Fibroblast of villous mesenchyme (primary cell): ENCODE results near the gene SHLD2. TPM values are rescaled to one million over a fixed set of nuclear protein-coding genes. Genes with fewer than 3 reads are reported as not detected.
"Not testable (repeated sequence)": the region's sequence is repeated elsewhere in the genome, so short reads cannot be mapped to it uniquely, and the experiment has no call there.

ENCODE experiments used
- DNase-seq: peaks from one replicate; pipeline ENCODE4 v3.0.0-alpha.2; 2010; ENCODE audit warnings: low read depth
- H3K4me3 ChIP-seq: 2 replicates; pipeline ENCODE4 v1.5.1; 2011; ENCODE audit warnings: low read depth, mild to moderate bottlenecking, low read length
- CTCF ChIP-seq: IDR thresholded peaks from 2 replicates; pipeline ENCODE4 v1.5.1; 2012; ENCODE audit warnings: low read depth, mild to moderate bottlenecking, low read length; ENCODE audit not compliant: insufficient read depth
- total RNA-seq: library from RNA; depleted of rRNA; stranded (reverse); fragments of >200 nt; gene quantifications from 2 replicates; pipeline ENCODE4 v1.2.3, GENCODE V29; 2012

The SHLD2 gene
- total RNA-seq, 1 donor, result 40.6 TPM

DNA sequence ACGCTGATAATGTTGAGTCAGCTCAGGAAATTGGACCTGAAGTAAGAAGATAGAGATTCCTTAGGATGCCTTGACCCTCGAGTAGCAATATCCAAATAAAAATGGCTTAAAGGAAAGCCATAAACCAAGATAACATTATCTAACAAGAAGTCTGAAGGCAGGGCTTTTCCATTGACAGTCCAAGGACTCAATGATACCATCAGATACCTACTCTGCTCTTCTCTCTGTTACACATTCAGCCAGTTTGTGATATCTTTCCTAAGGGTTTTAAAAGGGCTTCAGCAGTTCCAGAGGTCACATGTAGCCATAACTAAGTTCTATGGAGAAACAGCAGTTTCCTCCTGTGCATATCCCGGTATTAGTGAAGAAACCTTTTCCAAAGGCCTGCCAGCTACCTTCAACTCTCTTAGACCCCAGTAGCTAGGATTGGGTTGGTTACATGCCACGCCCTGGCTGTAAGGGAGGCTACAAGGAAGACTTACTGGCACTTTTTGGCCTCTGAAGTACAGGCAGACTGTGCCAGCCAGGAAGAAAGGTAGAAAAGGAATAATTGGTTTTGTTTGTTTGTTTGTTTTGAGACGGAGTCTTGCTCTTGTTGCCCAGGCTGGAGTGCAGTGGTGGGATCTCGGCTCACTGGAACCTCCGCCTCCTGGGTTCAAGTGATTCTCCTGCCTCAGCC is 10.6 kb downstream of the SHLD2 start:
- H3K4me3 ChIP-seq, result no peak overlapping the region
- TF ChIP-seq CTCF, result no peak
- DNase-seq, result no peak

DNA sequence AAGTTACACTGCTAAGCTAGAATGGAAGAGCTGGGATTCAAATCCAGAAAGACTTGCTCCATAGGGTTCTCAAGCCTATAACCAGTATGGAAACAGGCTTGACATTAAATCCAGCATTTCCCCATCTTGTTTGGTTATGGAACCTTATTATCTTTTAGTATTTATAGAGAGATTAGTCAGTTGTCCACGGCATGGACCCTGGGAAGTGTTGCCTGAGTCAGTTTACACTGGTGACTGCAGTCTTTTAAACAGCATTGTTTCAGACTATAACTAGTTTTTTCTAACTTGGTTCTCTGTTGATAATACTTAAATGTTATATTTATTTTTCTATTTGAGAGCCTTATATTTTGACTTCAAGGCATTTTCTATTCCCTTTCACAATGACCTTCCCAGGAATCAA is 23.1 kb downstream of the SHLD2 start:
- DNase-seq, result peak; percentile 41
- H3K4me3 ChIP-seq, result not testable (repeated sequence)

DNA sequence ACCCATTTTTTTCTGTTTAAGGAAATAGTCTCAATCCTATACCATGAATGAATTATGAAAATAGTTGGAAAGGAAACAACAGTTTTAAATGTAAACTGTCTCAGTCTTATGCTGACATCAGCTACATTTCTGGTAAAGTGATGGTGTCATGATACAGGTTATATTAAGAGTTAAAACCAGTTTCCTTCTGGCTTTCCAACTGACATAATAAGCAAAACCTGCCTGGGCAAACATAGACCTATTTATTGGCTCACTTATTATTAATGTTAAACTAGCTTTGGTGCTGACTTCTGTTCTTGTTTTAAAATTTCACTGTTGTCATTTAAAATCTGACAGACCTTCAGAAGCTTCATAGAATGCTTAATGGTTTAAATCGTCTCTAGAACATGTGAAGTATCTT is 24.0 kb downstream of the SHLD2 start:
- H3K4me3 ChIP-seq, DNase-seq: not testable (repeated sequence)

GRCh38 chr10:87123351-87123750 is 28.3 kb downstream of the SHLD2 start:
- H3K4me3 ChIP-seq, DNase-seq: not testable (repeated sequence)

GRCh38 chr10:87127048-87127447 is 32.0 kb downstream of the SHLD2 start:
- DNase-seq, H3K4me3 ChIP-seq: not testable (repeated sequence)

DNA sequence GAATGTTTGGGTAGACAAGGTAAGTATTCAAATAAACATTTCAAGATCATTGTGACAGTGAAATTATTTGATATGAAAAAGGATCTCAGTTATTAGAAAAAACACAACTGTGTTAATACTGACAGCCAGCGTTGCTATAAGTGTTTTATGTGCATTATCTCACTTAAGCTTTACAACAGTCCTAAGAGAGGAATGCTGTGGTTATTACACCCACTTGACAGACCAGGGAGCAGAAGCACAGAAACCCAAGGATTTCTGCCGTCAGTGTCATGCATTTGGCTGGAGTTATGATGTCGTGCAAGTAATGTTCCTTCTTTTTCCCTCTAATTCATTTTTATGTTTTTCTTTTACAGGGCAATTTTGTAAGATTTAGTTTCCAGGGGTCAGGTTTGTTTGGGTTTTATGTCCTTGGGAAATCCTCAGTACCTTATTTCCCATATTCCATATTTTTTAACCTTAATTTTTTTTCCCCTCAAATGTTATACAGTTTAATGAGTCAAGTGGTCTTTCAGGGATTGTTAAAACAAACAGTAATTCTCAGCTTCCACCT is 32.7 kb downstream of the SHLD2 start:
- peak; percentile 81 for DNase-seq
- H3K4me3 ChIP-seq, result not testable (repeated sequence)

DNA sequence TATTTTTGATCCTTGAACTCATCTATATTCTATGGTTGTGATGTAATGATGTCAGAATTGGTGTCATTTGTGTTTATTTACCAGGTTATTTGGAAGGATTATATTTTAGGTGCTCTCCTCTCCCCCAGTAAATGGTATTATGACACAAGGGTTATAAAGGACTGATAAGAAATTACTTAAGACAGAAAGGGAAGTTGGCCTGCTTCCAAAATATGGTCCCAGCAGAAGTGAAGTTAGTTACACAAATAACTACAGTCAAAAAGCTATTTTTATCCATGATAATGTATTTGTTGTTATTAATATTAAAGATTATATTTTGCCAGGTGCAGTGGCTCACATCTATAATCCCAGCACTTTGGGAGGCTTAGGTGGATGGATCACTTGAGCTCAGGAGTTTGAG is 37.2 kb downstream of the SHLD2 start:
- DNase-seq, result peak; percentile 63
- not testable (repeated sequence) for H3K4me3 ChIP-seq

DNA sequence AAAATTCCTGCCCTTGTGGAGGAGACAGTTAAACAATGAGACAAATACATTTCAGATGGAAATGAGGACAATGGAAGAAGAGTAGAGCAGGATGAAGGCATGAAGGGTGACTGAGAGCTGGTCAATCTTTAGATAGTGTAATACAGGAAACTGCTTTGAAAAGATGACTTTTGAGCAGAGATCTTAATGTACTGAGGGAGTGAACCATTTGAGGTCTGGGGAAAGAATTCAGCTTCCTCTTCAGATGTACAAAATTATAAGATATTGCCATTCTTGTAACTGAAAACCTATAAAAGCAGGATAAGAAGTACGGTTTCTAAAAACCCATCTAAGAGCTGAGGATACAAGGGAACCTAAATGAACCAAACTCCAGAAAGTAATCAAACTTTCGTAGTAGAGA is 38.9 kb downstream of the SHLD2 start:
- not testable (repeated sequence) for DNase-seq, H3K4me3 ChIP-seq

GRCh38 chr10:87134440-87134839 is 39.4 kb downstream of the SHLD2 start:
- DNase-seq, H3K4me3 ChIP-seq: not testable (repeated sequence)

DNA sequence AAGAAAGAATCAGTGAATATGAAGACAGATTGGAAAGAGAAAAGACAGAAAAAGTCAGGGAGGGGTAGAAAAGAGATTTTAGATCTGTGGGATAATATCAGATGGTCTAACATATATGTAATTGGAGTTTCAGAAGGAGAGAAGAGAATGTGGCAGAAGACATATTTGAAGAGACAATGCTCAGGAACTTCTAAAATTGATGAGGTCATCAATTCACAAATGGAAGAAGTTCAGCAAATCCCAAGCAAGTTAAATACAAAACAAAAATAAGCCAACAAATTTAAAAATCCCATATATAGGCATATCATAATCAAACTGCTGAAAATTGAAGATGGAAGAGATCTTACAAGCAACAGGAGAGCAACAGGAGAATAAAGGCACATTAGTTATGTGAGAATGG is 42.5 kb downstream of the SHLD2 start:
- not testable (repeated sequence) for DNase-seq, H3K4me3 ChIP-seq

GRCh38 chr10:87142230-87143108 is 47.5 kb downstream of the SHLD2 start:
- not testable (repeated sequence) for H3K4me3 ChIP-seq
- DNase-seq, result peak; percentile 33

DNA sequence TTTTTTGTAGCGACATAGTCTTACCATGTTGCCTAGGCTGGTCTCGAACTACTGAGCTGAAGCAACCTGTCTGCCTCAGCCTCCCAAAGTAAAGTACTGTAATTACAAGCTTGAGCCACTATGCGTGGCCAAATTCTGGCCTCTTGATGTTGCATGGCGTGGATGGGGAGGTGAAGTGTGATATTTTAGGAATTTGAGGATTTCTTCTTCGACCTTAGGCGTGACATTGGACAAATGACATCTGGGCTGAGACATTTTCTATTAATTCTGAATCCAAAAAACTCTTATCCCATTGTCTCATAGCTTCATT is 48.1 kb downstream of the SHLD2 start:
- not testable (repeated sequence) for H3K4me3 ChIP-seq, DNase-seq

DNA sequence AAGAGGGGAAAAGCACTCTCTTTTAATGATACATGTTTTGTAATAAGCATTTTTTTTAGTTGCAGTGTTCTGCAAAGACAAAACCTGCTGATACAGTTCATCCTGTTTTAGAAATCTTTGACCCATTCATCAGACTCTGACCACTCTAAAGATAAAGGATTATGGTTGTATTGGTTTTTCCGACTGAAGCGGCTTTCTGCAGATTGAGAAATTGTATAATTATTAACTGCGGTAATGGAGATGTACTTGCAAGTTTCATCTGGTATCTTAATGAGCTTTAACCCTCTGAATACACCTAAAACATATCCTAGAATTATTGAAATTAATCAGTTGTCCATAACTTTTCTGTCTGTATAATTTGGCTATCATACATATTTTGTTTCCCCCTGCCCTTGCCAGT is 50.6 kb downstream of the SHLD2 start:
- not testable (repeated sequence) for H3K4me3 ChIP-seq, DNase-seq

GRCh38 chr10:87149020-87149609 is 54.1 kb downstream of the SHLD2 start:
- not testable (repeated sequence) for DNase-seq, H3K4me3 ChIP-seq

DNA sequence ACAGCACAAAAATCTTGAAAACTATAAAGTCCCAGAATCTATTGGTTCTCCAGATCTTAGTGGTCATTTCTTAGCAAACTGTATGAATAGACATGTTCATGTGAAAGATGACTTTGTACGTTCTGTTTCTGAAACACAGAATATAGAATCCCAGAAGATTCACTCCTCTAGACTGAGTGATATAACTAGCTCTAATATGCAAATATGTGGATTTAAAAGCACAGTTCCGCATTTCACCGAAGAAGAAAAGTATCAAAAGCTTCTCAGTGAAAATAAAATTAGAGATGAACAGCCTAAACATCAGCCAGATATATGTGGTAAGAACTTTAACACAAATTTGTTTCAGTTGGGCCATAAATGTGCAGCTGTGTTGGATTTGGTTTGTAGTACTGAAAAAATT is 56.5 kb downstream of the SHLD2 start:
- not testable (repeated sequence) for H3K4me3 ChIP-seq, DNase-seq

DNA sequence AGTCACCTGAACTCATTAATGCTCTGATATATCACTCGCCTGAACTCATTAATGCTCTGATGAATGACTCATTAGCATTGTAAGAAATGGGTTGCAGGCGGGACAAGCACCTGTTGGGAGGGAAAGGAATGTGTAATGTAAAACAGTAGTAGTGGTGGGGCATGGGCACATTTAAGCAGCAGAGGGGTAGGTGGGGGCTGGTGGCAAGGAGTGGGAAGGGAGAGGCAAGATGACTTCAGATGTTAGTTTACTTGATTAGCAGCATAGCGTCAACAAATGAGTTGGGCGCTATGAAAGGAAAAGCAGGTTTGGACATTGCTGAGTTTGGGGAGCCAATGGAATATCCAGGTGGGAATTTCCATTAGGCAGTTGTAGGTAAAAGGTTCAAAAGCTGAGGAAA is 61.8 kb downstream of the SHLD2 start:
- not testable (repeated sequence) for DNase-seq, H3K4me3 ChIP-seq

DNA sequence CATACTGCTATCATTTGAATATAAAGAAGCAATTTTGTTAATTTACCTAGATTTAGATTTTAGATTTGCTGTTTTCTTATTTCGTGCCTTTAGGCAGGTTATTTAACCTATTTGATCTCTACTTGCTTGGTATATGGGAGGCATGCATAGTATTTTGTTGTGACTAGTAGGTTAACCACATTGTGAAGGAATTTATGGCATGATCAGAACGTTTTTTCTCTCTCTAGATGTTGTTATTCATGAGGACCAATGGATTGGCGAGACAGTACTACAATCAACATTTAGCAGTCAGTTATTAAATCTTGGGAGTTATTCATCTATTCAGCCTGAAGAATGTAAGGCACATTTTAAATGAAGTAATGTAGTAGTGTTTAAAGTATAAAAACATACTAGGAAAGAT is 62.8 kb downstream of the SHLD2 start:
- H3K4me3 ChIP-seq, result not testable (repeated sequence)
- peak; percentile 40 for DNase-seq
